Measurements from ENCODE around the gene RAD51B. TPM values are rescaled to one million over a fixed set of nuclear protein-coding genes. Genes with fewer than 3 reads are reported as not detected.

RAD51B gene
- polyA plus RNA-seq, 3 donors, result 3.6 to 11.6 (median 9.4) TPM

- Histone ChIP-seq H4K20me1 (ENCODE audit: insufficient read depth, low read length) (no peaks in the 10 kb centered on the region), H3K9ac (ENCODE audit: insufficient read depth, low read length, poor library complexity, severe bottlenecking) (no peak overlapping the region), H3K9me3 (replicated peaks in 1 of 2; ENCODE audit: control insufficient read depth in 1 of 2, insufficient read depth in 1 of 2, low read length in 2 of 2) (no peaks in the 10 kb centered on the region), H3K36me3 (replicated peaks in 1 of 2; ENCODE audit: control insufficient read depth in 1 of 2, insufficient read depth in 2 of 2, low read length in 2 of 2) (peaks cover 92 to 98% of the 10 kb centered on the region in 2 donors), H2AFZ (ENCODE audit: insufficient read depth, low read depth, low read length, poor library complexity, severe bottlenecking) (no peak overlapping the region), H3K4me3 (replicated peaks in 1 of 3; ENCODE audit: low read depth in 2 of 3, low read length in 3 of 3) (no peak overlapping the region), H3K4me1 (ENCODE audit: control insufficient read depth in 1 of 2, insufficient read depth in 2 of 2, low read length in 2 of 2) (no peaks in the 10 kb centered on the region), H3K27ac (ENCODE audit: low read depth in 1 of 2, low read length in 2 of 2) (no peak overlapping the region), H3K27me3 (ENCODE audit: control insufficient read depth in 2 of 2, insufficient read depth in 2 of 2, low read length in 2 of 2) (no peaks in the 10 kb centered on the region), H3K79me2 (ENCODE audit: insufficient read depth, low read length) (no peaks in the 10 kb centered on the region), H3K4me2 (replicated peaks; ENCODE audit: extremely low read depth, low read length, poor library complexity, severe bottlenecking) (no peak overlapping the region)
- no peaks in the 10 kb centered on the region for H3K9me3 Mint-ChIP-seq
- H3K4me1 Mint-ChIP-seq, result no peaks in the 10 kb centered on the region
- peaks cover 81 to 93% of the 10 kb centered on the region in 2 donors for H3K36me3 Mint-ChIP-seq
- intact Hi-C loops (cut with micrococcal nuclease), result no loop called here
- 91% methylated on average over 20 of the region's 20 CpGs for WGBS (ENCODE audit: insufficient coverage)
- no peak overlapping the region for H3K27ac Mint-ChIP-seq
- no peaks in the 10 kb centered on the region for H3K27me3 Mint-ChIP-seq (ENCODE audit: low read depth in 3 of 3)
- DNase-seq, result no peak
- no peak for TF ChIP-seq CTCF (IDR thresholded peaks at IDR 0.05)
- H3K4me3 Mint-ChIP-seq, result no peak overlapping the region
Observed at GRCh38 chr14:67798731-67799130, 20.8 kb upstream of the RAD51B start.

- Histone ChIP-seq H3K27ac (ENCODE audit: low read depth in 1 of 2, low read length in 2 of 2) (no peak overlapping the region), H4K20me1 (ENCODE audit: insufficient read depth, low read length) (no peaks in the 10 kb centered on the region), H3K36me3 (replicated peaks in 1 of 2; ENCODE audit: control insufficient read depth in 1 of 2, insufficient read depth in 2 of 2, low read length in 2 of 2) (peaks cover 90 to 98% of the 10 kb centered on the region in 2 donors), H2AFZ (ENCODE audit: insufficient read depth, low read depth, low read length, poor library complexity, severe bottlenecking) (no peak overlapping the region), H3K4me1 (ENCODE audit: control insufficient read depth in 1 of 2, insufficient read depth in 2 of 2, low read length in 2 of 2) (no peaks in the 10 kb centered on the region), H3K9ac (ENCODE audit: insufficient read depth, low read length, poor library complexity, severe bottlenecking) (no peak overlapping the region), H3K4me2 (replicated peaks; ENCODE audit: extremely low read depth, low read length, poor library complexity, severe bottlenecking) (no peak overlapping the region), H3K4me3 (replicated peaks in 1 of 3; ENCODE audit: low read depth in 2 of 3, low read length in 3 of 3) (no peak overlapping the region), H3K9me3 (replicated peaks in 1 of 2; ENCODE audit: control insufficient read depth in 1 of 2, insufficient read depth in 1 of 2, low read length in 2 of 2) (no peaks in the 10 kb centered on the region), H3K79me2 (ENCODE audit: insufficient read depth, low read length) (no peaks in the 10 kb centered on the region), H3K27me3 (ENCODE audit: control insufficient read depth in 2 of 2, insufficient read depth in 2 of 2, low read length in 2 of 2) (no peaks in the 10 kb centered on the region)
- Mint-ChIP-seq H3K4me3 (no peak overlapping the region), H3K4me1 (no peaks in the 10 kb centered on the region), H3K36me3 (peaks cover 81 to 93% of the 10 kb centered on the region in 2 donors), H3K27ac (no peak overlapping the region), H3K27me3 (ENCODE audit: low read depth in 3 of 3) (no peaks in the 10 kb centered on the region), H3K9me3 (no peaks in the 10 kb centered on the region)
- no CpG with 5 or more reads among the region's 4 CpGs for WGBS (ENCODE audit: insufficient coverage)
- no peak for TF ChIP-seq CTCF (IDR thresholded peaks at IDR 0.05)
- intact Hi-C loops (cut with micrococcal nuclease), result no loop called here
- no peak for DNase-seq
Observed at GRCh38 chr14:67800743-67801142, 18.8 kb upstream of the RAD51B start.
